HEK293 (cell line): Measurements from ENCODE around the gene LBX1.
A peak's percentile ranks its signal among the peaks of the same experiment; 100 is the strongest.

Experiments
- CTCF ChIA-PET: fragments of 350-600 bp; formaldehyde crosslinking; extraction: SDS; loops from one replicate; lab custom pipeline; 2021; ENCODE audit warnings: antibody characterized with exemption; lab: Yijun Ruan, JAX
- POLR2A ChIA-PET: fragments of 300-600 bp; formaldehyde crosslinking; extraction: SDS; loops from one replicate; lab custom pipeline; 2020; ENCODE audit warnings: antibody characterized with exemption, inconsistent platforms; lab: Yijun Ruan, JAX
- H3K27ac ChIP-seq: fragments of 200-500 bp; sonication (Bioruptor generic); 2 replicates; pipeline ENCODE4 v1.5.1; 2014; ENCODE audit warnings: low read depth, low read length, control low read depth, inconsistent platforms; ENCODE audit errors: extremely low read depth
- H3K36me3 ChIP-seq, 2 experiments: fragments of 200-500 bp in 1 of 2; sonication (Bioruptor generic) in 1 of 2; 1 replicate in 1 of 2; 2 replicates in 1 of 2; pipeline ENCODE4 v1.5.1; 2014 to 2017; ENCODE audit warnings: inconsistent platforms in 2 of 2, low read length in 2 of 2; ENCODE audit not compliant: control insufficient read depth in 2 of 2, insufficient read depth in 1 of 2
- H3K4me1 ChIP-seq: fragments of 200-500 bp; sonication (Bioruptor generic); 2 replicates; pipeline ENCODE4 v1.5.1; 2014; ENCODE audit warnings: mild to moderate bottlenecking, low read length, inconsistent platforms; ENCODE audit not compliant: control insufficient read depth, insufficient read depth
- H3K4me3 ChIP-seq: 2 replicates; pipeline ENCODE4 v1.5.1; 2011; ENCODE audit warnings: low read depth, mild to moderate bottlenecking, control low read depth, low read length, moderate library complexity
- H3K9me3 ChIP-seq: fragments of 200-500 bp; sonication (Bioruptor generic); 2 replicates; pipeline ENCODE4 v1.5.1; 2014; ENCODE audit warnings: low read depth, low read length, inconsistent platforms; ENCODE audit not compliant: control insufficient read depth, insufficient read depth
- OVOL3 ChIP-seq: fragments of 450-650 bp; formaldehyde crosslinking; IDR thresholded peaks from 2 replicates; pipeline ENCODE4 v1.5.1; 2016; ENCODE audit warnings: missing biosample characterization, missing genetic modification characterization
- YY1 ChIP-seq: fragments of 450-650 bp; formaldehyde crosslinking; IDR thresholded peaks from 2 replicates; pipeline ENCODE4 v1.5.1; 2018; ENCODE audit warnings: missing biosample characterization, missing genetic modification characterization
- ZBTB49 ChIP-seq: fragments of 450-650 bp; formaldehyde crosslinking; IDR thresholded peaks from 2 replicates; pipeline ENCODE4 v1.5.1; 2016; ENCODE audit warnings: missing biosample characterization, missing genetic modification characterization, low read depth
- ZNF140 ChIP-seq: fragments of 450-650 bp; formaldehyde crosslinking; IDR thresholded peaks from 2 replicates; pipeline ENCODE4 v1.5.1; 2016; ENCODE audit warnings: missing biosample characterization, missing genetic modification characterization
- ZNF211 ChIP-seq: fragments of 450-650 bp; formaldehyde crosslinking; IDR thresholded peaks from 2 replicates; pipeline ENCODE4 v1.5.1; 2016; ENCODE audit warnings: low read depth, missing biosample characterization, missing genetic modification characterization
- ZNF311 ChIP-seq: fragments of 450-650 bp; formaldehyde crosslinking; IDR thresholded peaks from 2 replicates; pipeline ENCODE4 v1.5.1; 2017; ENCODE audit warnings: missing biosample characterization, missing genetic modification characterization, borderline replicate concordance
- ZNF521 ChIP-seq: fragments of 450-650 bp; formaldehyde crosslinking; IDR thresholded peaks from 2 replicates; pipeline ENCODE4 v1.5.1; 2017; ENCODE audit warnings: missing biosample characterization, mild to moderate bottlenecking, missing genetic modification characterization
- ZNF629 ChIP-seq: fragments of 450-650 bp; formaldehyde crosslinking; IDR thresholded peaks from 2 replicates; pipeline ENCODE4 v1.5.1; 2017; ENCODE audit warnings: missing biosample characterization, missing genetic modification characterization
- ZNF768 ChIP-seq: fragments of 450-650 bp; formaldehyde crosslinking; IDR thresholded peaks from 2 replicates; pipeline ENCODE4 v1.5.1; 2018; ENCODE audit warnings: missing biosample characterization, mild to moderate bottlenecking, missing genetic modification characterization
- ZSCAN5A ChIP-seq: fragments of 450-650 bp; formaldehyde crosslinking; IDR thresholded peaks from 2 replicates; pipeline ENCODE4 v1.5.1; 2016; ENCODE audit warnings: missing biosample characterization, missing genetic modification characterization
- TF ChIP-seq, protein P1 (sequence below): IDR thresholded peaks from 2 replicates; pipeline ENCODE4 v1.6.1; 2011; ENCODE audit warnings: mild to moderate bottlenecking, low read depth, low read length, borderline replicate concordance
- TF ChIP-seq, protein P2 (sequence below): fragments of 450-650 bp; formaldehyde crosslinking; IDR thresholded peaks from 2 replicates; pipeline ENCODE4 v1.5.1; 2016; ENCODE audit warnings: missing biosample characterization, missing genetic modification characterization
- TF ChIP-seq, protein P3 (sequence below): fragments of 450-650 bp; formaldehyde crosslinking; IDR thresholded peaks from 2 replicates; pipeline ENCODE4 v1.5.1; 2016; ENCODE audit warnings: missing biosample characterization, missing genetic modification characterization
- TF ChIP-seq, protein P4 (sequence below): fragments of 450-650 bp; formaldehyde crosslinking; IDR thresholded peaks from 2 replicates; pipeline ENCODE4 v1.5.1; 2016; ENCODE audit warnings: missing biosample characterization, missing genetic modification characterization
- TF ChIP-seq, protein P5 (sequence below): fragments of 450-650 bp; formaldehyde crosslinking; IDR thresholded peaks from 2 replicates; pipeline ENCODE4 v1.5.1; 2017; ENCODE audit warnings: missing biosample characterization, missing genetic modification characterization

LBX1 gene

GRCh38 chr10:101233443-101233842 lies 4.2 kb upstream of the LBX1 start:
- H3K9me3 ChIP-seq = no peaks in the 10 kb centered on the region
- ChIA-PET CTCF (interaction anchor here (0.9 to 1.8 kb wide), 2 partner anchors 19 to 233 kb away, joined by 3 to 13 read pairs; no protein-coding TSS in a partner anchor), POLR2A (no interaction called here)
- peaks cover 9% of the 10 kb centered on the region for H3K4me1 ChIP-seq
- no peak overlapping the region for H3K27ac ChIP-seq
- TF ChIP-seq ZNF768 (tag by site-specific recombination) (peak; percentile 92), ZNF629 (tag by site-specific recombination) (no peak)
- H3K36me3 ChIP-seq = peaks cover 0 to 45% of the 10 kb centered on the region in 2 experiments; a peak in 2 of 3 replicates
- H3K4me3 ChIP-seq = no peak overlapping the region

DNA sequence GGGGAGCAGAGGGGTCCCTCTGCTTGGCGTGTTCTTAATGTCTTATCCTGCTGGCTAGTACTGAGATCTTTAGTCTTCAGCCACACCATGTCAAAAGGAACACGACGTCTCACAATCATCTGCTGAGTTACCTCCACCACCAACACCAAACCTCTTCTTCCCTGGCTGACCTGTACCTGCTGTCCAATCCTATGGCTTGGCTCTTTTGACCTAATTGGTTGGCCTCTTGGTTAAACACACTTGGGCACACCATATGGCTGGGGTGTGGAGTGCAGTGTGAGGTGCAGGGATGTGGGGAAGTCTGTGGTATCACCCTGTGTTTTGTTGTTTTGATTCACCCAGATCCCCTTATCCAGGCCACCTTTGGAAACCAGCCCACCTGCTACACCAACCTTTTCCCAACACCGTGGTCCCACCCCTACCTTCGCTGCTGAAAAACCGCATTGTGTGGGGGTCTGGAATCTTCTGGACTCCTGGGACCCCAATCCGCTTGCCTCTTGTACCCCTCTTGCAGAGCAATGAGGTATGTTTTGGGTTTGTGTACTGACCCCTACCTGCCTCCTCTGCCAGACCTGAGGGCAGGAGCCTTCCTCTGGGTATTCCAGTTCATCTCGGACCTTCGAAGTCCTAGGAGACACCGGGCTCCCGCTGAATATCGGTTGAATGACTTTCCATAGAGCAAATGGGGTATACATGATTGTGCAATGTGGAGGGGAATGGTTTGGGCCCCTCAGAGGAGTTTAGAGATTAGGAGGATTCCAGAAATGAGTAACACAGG lies 2.8 kb upstream of the LBX1 start:
- CTCF ChIA-PET = no interaction called here
- no peaks in the 10 kb centered on the region for H3K9me3 ChIP-seq

More for the DNA sequence above, 2.8 kb upstream of the LBX1 start:
- no peak overlapping the region for H3K27ac ChIP-seq
- no peak overlapping the region for H3K4me3 ChIP-seq
- H3K36me3 ChIP-seq = peaks cover 0 to 33% of the 10 kb centered on the region in 2 experiments; a peak in 2 of 3 replicates
- POLR2A ChIA-PET = no interaction called here
- peaks cover 9% of the 10 kb centered on the region for H3K4me1 ChIP-seq
- TF ChIP-seq, protein P1, sequence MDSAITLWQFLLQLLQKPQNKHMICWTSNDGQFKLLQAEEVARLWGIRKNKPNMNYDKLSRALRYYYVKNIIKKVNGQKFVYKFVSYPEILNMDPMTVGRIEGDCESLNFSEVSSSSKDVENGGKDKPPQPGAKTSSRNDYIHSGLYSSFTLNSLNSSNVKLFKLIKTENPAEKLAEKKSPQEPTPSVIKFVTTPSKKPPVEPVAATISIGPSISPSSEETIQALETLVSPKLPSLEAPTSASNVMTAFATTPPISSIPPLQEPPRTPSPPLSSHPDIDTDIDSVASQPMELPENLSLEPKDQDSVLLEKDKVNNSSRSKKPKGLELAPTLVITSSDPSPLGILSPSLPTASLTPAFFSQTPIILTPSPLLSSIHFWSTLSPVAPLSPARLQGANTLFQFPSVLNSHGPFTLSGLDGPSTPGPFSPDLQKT = no peak
- TF ChIP-seq, protein P2, sequence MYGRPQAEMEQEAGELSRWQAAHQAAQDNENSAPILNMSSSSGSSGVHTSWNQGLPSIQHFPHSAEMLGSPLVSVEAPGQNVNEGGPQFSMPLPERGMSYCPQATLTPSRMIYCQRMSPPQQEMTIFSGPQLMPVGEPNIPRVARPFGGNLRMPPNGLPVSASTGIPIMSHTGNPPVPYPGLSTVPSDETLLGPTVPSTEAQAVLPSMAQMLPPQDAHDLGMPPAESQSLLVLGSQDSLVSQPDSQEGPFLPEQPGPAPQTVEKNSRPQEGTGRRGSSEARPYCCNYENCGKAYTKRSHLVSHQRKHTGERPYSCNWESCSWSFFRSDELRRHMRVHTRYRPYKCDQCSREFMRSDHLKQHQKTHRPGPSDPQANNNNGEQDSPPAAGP (tag by site-specific recombination) = no peak
- TF ChIP-seq ZBTB49 (tag by site-specific recombination) (no peak), ZNF211 (tag by site-specific recombination) (no peak), OVOL3 (tag by site-specific recombination) (no peak), ZNF311 (tag by site-specific recombination) (no peak), YY1 (tag by site-specific recombination) (no peak), ZNF140 (tag by site-specific recombination) (no peak), ZNF521 (tag by site-specific recombination) (no peak), ZSCAN5A (no peak)
- TF ChIP-seq, protein P3, sequence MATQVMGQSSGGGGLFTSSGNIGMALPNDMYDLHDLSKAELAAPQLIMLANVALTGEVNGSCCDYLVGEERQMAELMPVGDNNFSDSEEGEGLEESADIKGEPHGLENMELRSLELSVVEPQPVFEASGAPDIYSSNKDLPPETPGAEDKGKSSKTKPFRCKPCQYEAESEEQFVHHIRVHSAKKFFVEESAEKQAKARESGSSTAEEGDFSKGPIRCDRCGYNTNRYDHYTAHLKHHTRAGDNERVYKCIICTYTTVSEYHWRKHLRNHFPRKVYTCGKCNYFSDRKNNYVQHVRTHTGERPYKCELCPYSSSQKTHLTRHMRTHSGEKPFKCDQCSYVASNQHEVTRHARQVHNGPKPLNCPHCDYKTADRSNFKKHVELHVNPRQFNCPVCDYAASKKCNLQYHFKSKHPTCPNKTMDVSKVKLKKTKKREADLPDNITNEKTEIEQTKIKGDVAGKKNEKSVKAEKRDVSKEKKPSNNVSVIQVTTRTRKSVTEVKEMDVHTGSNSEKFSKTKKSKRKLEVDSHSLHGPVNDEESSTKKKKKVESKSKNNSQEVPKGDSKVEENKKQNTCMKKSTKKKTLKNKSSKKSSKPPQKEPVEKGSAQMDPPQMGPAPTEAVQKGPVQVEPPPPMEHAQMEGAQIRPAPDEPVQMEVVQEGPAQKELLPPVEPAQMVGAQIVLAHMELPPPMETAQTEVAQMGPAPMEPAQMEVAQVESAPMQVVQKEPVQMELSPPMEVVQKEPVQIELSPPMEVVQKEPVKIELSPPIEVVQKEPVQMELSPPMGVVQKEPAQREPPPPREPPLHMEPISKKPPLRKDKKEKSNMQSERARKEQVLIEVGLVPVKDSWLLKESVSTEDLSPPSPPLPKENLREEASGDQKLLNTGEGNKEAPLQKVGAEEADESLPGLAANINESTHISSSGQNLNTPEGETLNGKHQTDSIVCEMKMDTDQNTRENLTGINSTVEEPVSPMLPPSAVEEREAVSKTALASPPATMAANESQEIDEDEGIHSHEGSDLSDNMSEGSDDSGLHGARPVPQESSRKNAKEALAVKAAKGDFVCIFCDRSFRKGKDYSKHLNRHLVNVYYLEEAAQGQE = no peak
- TF ChIP-seq, protein P4, sequence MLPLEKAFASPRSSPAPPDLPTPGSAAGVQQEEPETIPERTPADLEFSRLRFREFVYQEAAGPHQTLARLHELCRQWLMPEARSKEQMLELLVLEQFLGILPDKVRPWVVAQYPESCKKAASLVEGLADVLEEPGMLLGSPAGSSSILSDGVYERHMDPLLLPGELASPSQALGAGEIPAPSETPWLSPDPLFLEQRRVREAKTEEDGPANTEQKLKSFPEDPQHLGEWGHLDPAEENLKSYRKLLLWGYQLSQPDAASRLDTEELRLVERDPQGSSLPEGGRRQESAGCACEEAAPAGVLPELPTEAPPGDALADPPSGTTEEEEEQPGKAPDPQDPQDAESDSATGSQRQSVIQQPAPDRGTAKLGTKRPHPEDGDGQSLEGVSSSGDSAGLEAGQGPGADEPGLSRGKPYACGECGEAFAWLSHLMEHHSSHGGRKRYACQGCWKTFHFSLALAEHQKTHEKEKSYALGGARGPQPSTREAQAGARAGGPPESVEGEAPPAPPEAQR (tag by site-specific recombination) = no peak
- TF ChIP-seq, protein P5, sequence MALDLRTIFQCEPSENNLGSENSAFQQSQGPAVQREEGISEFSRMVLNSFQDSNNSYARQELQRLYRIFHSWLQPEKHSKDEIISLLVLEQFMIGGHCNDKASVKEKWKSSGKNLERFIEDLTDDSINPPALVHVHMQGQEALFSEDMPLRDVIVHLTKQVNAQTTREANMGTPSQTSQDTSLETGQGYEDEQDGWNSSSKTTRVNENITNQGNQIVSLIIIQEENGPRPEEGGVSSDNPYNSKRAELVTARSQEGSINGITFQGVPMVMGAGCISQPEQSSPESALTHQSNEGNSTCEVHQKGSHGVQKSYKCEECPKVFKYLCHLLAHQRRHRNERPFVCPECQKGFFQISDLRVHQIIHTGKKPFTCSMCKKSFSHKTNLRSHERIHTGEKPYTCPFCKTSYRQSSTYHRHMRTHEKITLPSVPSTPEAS (tag by site-specific recombination) = no peak
